ENCODE data around the gene AMBRA1. TPM values are rescaled to one million over a fixed set of nuclear protein-coding genes. Genes with fewer than 3 reads are reported as not detected.

AMBRA1 gene
- polyA plus RNA-seq, 1 of the 3 experiments (the other 2 are of a cell fraction), result 10.4 TPM

DNA sequence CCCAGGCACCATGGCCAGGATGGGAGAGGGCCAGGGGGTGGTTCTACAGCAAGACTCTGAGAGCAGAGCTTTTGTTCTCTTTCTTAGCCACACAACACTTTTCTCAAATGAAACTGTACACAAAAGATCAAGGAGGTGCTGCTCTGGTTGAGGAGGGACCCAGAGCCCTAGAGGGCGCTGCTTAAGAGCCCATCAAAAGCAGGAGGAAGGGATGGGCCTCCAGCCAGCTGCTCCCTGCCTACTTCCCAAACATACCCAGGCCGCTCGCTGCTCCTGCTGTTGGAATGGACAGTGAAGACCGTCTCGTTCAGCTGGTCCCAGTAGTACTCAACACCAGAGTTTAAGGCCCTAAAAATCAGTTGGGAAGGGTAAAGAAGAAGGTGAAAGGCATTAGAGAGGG, 183.8 kb downstream of the AMBRA1 start:
- WGBS (ENCODE audit: low lambda C conversion rate), result 91% methylated on average over 5 of the region's 5 CpGs

More for the DNA sequence above, 183.8 kb downstream of the AMBRA1 start:
- Histone ChIP-seq H3K9me2 (no peaks in the 10 kb centered on the region), H3K4me1 (ENCODE audit: control insufficient read depth in 1 of 2, insufficient read depth in 2 of 2, low read depth in 1 of 2, low read length in 1 of 2) (peaks cover 0 to 5% of the 10 kb centered on the region in 2 experiments; a peak in 1 of 4 replicates), H3F3A (replicated peaks; ENCODE audit: insufficient read depth) (no peaks in the 10 kb centered on the region), H3K9me3 (no peaks in the 10 kb centered on the region), H3K79me2 (ENCODE audit: insufficient read depth) (no peaks in the 10 kb centered on the region), H4K20me1 (ENCODE audit: insufficient read depth) (no peaks in the 10 kb centered on the region), H3K4me3 (ENCODE audit: low read depth in 2 of 2, low read length in 1 of 2) (no peak overlapping the region), H2AFZ (ENCODE audit: low read depth) (no peak overlapping the region), H3K9ac (no peak overlapping the region), H3K27me3 (ENCODE audit: insufficient read depth) (no peaks in the 10 kb centered on the region), H3K4me2 (no peak overlapping the region), H3K36me3 (replicated peaks in 1 of 2; ENCODE audit: control insufficient read depth in 1 of 2, insufficient read depth in 2 of 2, low read length in 1 of 2) (peaks cover 7 to 33% of the 10 kb centered on the region in 2 experiments), H3K27ac (ENCODE audit: low read depth in 2 of 2, low read length in 1 of 2) (no peak overlapping the region)
- ChIA-PET POLR2A (no interaction called here), CTCF (interaction anchor here (0.6 to 4.5 kb wide), 5 partner anchors 20 to 208 kb away, joined by 3 to 26 read pairs (median 3); partner anchors contain the start of genes ATG13, CHRM4 and HARBI1)
- no peak for DNase-seq
- TF ChIP-seq, protein P1, sequence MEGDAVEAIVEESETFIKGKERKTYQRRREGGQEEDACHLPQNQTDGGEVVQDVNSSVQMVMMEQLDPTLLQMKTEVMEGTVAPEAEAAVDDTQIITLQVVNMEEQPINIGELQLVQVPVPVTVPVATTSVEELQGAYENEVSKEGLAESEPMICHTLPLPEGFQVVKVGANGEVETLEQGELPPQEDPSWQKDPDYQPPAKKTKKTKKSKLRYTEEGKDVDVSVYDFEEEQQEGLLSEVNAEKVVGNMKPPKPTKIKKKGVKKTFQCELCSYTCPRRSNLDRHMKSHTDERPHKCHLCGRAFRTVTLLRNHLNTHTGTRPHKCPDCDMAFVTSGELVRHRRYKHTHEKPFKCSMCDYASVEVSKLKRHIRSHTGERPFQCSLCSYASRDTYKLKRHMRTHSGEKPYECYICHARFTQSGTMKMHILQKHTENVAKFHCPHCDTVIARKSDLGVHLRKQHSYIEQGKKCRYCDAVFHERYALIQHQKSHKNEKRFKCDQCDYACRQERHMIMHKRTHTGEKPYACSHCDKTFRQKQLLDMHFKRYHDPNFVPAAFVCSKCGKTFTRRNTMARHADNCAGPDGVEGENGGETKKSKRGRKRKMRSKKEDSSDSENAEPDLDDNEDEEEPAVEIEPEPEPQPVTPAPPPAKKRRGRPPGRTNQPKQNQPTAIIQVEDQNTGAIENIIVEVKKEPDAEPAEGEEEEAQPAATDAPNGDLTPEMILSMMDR (IDR thresholded peaks at IDR 0.05), result peak; percentile 19; the same call in 1 of the 2 replicates
- TF ChIP-seq MEF2A (IDR thresholded peaks at IDR 0.05; ENCODE audit: borderline replicate concordance, low read depth) (no peak), RCOR1 (IDR thresholded peaks at IDR 0.05; ENCODE audit: low read length) (no peak), SIN3A (IDR thresholded peaks at IDR 0.05; ENCODE audit: borderline replicate concordance, low read depth, low read length) (no peak), TAF1 (IDR thresholded peaks at IDR 0.05; ENCODE audit: borderline replicate concordance, low read depth, low read length) (no peak), TCF12 (IDR thresholded peaks at IDR 0.05) (no peak), POLR2AphosphoS5 (IDR thresholded peaks at IDR 0.05; ENCODE audit: low read depth, low read length) (no peak), FOXM1 (IDR thresholded peaks at IDR 0.05; ENCODE audit: low read depth) (no peak), NRF1 (IDR thresholded peaks at IDR 0.05; ENCODE audit: low read depth, low read length) (no peak), RAD21 (IDR thresholded peaks at IDR 0.05; ENCODE audit: low read length) (0 out of 2 replicates have a peak, but pooled peaks have one; percentile 20), SMC3 (IDR thresholded peaks at IDR 0.05; ENCODE audit: low read depth, low read length) (no peak)
- TF ChIP-seq, protein P2, sequence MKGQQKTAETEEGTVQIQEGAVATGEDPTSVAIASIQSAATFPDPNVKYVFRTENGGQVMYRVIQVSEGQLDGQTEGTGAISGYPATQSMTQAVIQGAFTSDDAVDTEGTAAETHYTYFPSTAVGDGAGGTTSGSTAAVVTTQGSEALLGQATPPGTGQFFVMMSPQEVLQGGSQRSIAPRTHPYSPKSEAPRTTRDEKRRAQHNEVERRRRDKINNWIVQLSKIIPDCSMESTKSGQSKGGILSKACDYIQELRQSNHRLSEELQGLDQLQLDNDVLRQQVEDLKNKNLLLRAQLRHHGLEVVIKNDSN (IDR thresholded peaks at IDR 0.05; ENCODE audit: borderline replicate concordance, low read depth), result no peak
- TF ChIP-seq, protein P3, sequence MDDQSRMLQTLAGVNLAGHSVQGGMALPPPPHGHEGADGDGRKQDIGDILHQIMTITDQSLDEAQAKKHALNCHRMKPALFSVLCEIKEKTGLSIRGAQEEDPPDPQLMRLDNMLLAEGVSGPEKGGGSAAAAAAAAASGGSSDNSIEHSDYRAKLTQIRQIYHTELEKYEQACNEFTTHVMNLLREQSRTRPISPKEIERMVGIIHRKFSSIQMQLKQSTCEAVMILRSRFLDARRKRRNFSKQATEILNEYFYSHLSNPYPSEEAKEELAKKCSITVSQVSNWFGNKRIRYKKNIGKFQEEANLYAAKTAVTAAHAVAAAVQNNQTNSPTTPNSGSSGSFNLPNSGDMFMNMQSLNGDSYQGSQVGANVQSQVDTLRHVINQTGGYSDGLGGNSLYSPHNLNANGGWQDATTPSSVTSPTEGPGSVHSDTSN (IDR thresholded peaks at IDR 0.05), result no peak
- TF ChIP-seq, protein P4, sequence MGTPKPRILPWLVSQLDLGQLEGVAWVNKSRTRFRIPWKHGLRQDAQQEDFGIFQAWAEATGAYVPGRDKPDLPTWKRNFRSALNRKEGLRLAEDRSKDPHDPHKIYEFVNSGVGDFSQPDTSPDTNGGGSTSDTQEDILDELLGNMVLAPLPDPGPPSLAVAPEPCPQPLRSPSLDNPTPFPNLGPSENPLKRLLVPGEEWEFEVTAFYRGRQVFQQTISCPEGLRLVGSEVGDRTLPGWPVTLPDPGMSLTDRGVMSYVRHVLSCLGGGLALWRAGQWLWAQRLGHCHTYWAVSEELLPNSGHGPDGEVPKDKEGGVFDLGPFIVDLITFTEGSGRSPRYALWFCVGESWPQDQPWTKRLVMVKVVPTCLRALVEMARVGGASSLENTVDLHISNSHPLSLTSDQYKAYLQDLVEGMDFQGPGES (IDR thresholded peaks at IDR 0.05; ENCODE audit: low read depth, low read length), result no peak
- TF ChIP-seq, protein P5, sequence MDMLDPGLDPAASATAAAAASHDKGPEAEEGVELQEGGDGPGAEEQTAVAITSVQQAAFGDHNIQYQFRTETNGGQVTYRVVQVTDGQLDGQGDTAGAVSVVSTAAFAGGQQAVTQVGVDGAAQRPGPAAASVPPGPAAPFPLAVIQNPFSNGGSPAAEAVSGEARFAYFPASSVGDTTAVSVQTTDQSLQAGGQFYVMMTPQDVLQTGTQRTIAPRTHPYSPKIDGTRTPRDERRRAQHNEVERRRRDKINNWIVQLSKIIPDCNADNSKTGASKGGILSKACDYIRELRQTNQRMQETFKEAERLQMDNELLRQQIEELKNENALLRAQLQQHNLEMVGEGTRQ (IDR thresholded peaks at IDR 0.05; ENCODE audit: borderline replicate concordance, low read depth, low read length), result no peak
